WTC11 (cell line): ENCODE data around the gene CFAP20DC. TPM values are rescaled to one million over a fixed set of nuclear protein-coding genes. Genes with fewer than 3 reads are reported as not detected.
A peak's percentile ranks its signal among the peaks of the same experiment; 100 is the strongest.

Experiments used
- ATAC-seq: fragments of 200-7000 bp; cut with Tn5 transposase; 2 replicates; pipeline ENCODE4 v1.10.0; 2021; ENCODE audit warnings: mild to moderate bottlenecking, moderate library complexity
- CTCF ChIA-PET: fragments of 300-600 bp; sonication (Branson Sonifier 250); formaldehyde crosslinking; loops from one replicate; lab custom pipeline; 2021; ENCODE audit warnings: antibody characterized with exemption; lab: Charles Lee
- POLR2A ChIA-PET: fragments of 350-600 bp; sonication (Branson Sonifier 250); formaldehyde crosslinking; loops from one replicate; lab custom pipeline; 2021; ENCODE audit warnings: antibody characterized with exemption; lab: Charles Lee
- DNase-seq: peaks from one replicate; pipeline ENCODE4 v3.0.0; 2021; ENCODE audit warnings: low spot score
- H3K27ac Mint-ChIP-seq: 2 replicates; pipeline ENCODE4 v1.8.0; 2021; ENCODE audit warnings: mixed read lengths
- H3K27me3 Mint-ChIP-seq: 2 replicates; pipeline ENCODE4 v1.8.0; 2021; ENCODE audit warnings: low read depth, mild to moderate bottlenecking, moderate library complexity, mixed read lengths
- H3K36me3 Mint-ChIP-seq: 2 replicates; pipeline ENCODE4 v1.8.0; 2021; ENCODE audit warnings: mixed read lengths
- H3K4me1 Mint-ChIP-seq: 2 replicates; pipeline ENCODE4 v1.8.0; 2022; ENCODE audit warnings: mixed read lengths
- H3K4me3 Mint-ChIP-seq: 2 replicates; pipeline ENCODE4 v1.8.0; 2021; ENCODE audit warnings: mild to moderate bottlenecking, moderate library complexity, mixed read lengths
- H3K9me3 Mint-ChIP-seq: 2 replicates; pipeline ENCODE4 v1.8.0; 2021; ENCODE audit warnings: mixed read lengths
- ARID4B ChIP-seq: sonication (generic); formaldehyde crosslinking; IDR thresholded peaks from 2 replicates; pipeline ENCODE4 v1.8.0; 2023; ENCODE audit warnings: missing genetic modification reagents, mild to moderate bottlenecking, borderline replicate concordance
- ATF3 ChIP-seq: sonication (generic); formaldehyde crosslinking; conservative IDR thresholded peaks from 2 replicates; pipeline ENCODE4 v1.8.1; 2022; ENCODE audit warnings: mild to moderate bottlenecking, missing genetic modification reagents
- E2F4 ChIP-seq: sonication (generic); formaldehyde crosslinking; IDR thresholded peaks from 2 replicates; pipeline ENCODE4 v1.8.1; 2022; ENCODE audit warnings: low read depth, mild to moderate bottlenecking, moderate library complexity, missing genetic modification reagents, borderline replicate concordance
- FOXP1 ChIP-seq: sonication (generic); formaldehyde crosslinking; IDR thresholded peaks from 2 replicates; pipeline ENCODE4 v1.8.0; 2022; ENCODE audit warnings: missing genetic modification reagents, mild to moderate bottlenecking, moderate library complexity, borderline replicate concordance
- FOXP4 ChIP-seq: sonication (generic); formaldehyde crosslinking; IDR thresholded peaks from 2 replicates; pipeline ENCODE4 v1.8.0; 2022; ENCODE audit warnings: mild to moderate bottlenecking, missing genetic modification reagents
- JAZF1 ChIP-seq: fragments of 250-450 bp; sonication (Bioruptor Pico); IDR thresholded peaks from 2 replicates; pipeline ENCODE4 v1.9.0; 2021; ENCODE audit warnings: moderate library complexity, mild to moderate bottlenecking, inconsistent platforms
- KAT7 ChIP-seq: sonication (generic); formaldehyde crosslinking; IDR thresholded peaks from 2 replicates; pipeline ENCODE4 v1.8.1; 2023; ENCODE audit warnings: missing genetic modification reagents, mild to moderate bottlenecking, borderline replicate concordance
- MXD4 ChIP-seq: fragments of 250-450 bp; sonication (Bioruptor Pico); IDR thresholded peaks from 2 replicates; pipeline ENCODE4 v1.8.0; 2021; ENCODE audit warnings: mild to moderate bottlenecking, moderate library complexity, borderline replicate concordance
- NFATC4 ChIP-seq: fragments of 250-450 bp; sonication (Bioruptor Pico); IDR thresholded peaks from 2 replicates; pipeline ENCODE4 v1.9.0; 2021; ENCODE audit warnings: mild to moderate bottlenecking
- NFE2L1 ChIP-seq: sonication (generic); formaldehyde crosslinking; IDR thresholded peaks from 2 replicates; pipeline ENCODE4 v1.8.1; 2023; ENCODE audit warnings: missing genetic modification reagents
- PRRX2 ChIP-seq: fragments of 250-450 bp; sonication (Bioruptor Pico); IDR thresholded peaks from 2 replicates; pipeline ENCODE4 v1.8.0; 2021; ENCODE audit warnings: mild to moderate bottlenecking
- TP53 ChIP-seq: sonication (generic); formaldehyde crosslinking; IDR thresholded peaks from 2 replicates; pipeline ENCODE4 v1.8.1; 2023; ENCODE audit warnings: mild to moderate bottlenecking, missing genetic modification reagents
- ZNF138 ChIP-seq: sonication (generic); formaldehyde crosslinking; conservative IDR thresholded peaks from 2 replicates; pipeline ENCODE4 v1.8.1; 2022; ENCODE audit warnings: mild to moderate bottlenecking, moderate library complexity, missing genetic modification reagents
- ZNF423 ChIP-seq: fragments of 250-450 bp; sonication (Bioruptor Pico); IDR thresholded peaks from 2 replicates; pipeline ENCODE4 v2.1.2; 2022; ENCODE audit warnings: mild to moderate bottlenecking, moderate library complexity
- total RNA-seq: library from RNA; stranded (reverse); gene quantifications from 3 replicates; pipeline ENCODE4 v1.2.3, GENCODE V29; 2021
- TF ChIP-seq, protein P1 (sequence below): sonication (generic); formaldehyde crosslinking; IDR thresholded peaks from 2 replicates; pipeline ENCODE4 v1.8.0; 2023; ENCODE audit warnings: missing genetic modification reagents
- TF ChIP-seq, protein P2 (sequence below): sonication (generic); formaldehyde crosslinking; IDR thresholded peaks from 2 replicates; pipeline ENCODE4 v1.8.1; 2022; ENCODE audit warnings: mild to moderate bottlenecking, missing genetic modification reagents, moderate library complexity, borderline replicate concordance
- TF ChIP-seq, protein P3 (sequence below): fragments of 250-450 bp; sonication (Bioruptor Pico); IDR thresholded peaks from 2 replicates; pipeline ENCODE4 v1.9.0; 2021; ENCODE audit warnings: mild to moderate bottlenecking, borderline replicate concordance

Gene CFAP20DC
- total RNA-seq, 1 experiment from 2014 or later, result 4.9 TPM

DNA sequence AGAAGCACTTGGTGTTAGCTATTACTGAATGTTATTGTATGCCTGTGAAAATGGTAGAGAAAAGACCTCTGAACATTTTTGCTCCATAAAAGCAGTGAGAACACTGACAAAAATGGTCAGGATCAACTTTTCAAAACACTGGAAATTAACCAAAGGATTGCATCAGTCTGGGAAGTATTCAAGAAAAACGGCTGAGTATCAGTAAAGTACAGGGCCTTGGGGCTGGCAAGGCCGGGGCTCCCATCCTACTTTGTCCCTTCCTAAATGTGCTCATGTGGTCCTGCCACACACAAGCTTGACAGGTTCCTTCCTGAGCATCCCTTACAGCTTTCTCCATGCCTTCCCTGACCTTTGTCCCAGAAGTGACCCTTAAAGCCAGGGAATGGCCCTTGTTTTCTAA lies 84.0 kb downstream of the CFAP20DC start:
- Mint-ChIP-seq H3K4me3 (no peak overlapping the region), H3K9me3 (peaks cover 9% of the 10 kb centered on the region; the same call in 1 of the 2 replicates), H3K27me3 (no peaks in the 10 kb centered on the region), H3K36me3 (no peaks in the 10 kb centered on the region), H3K4me1 (0 out of 2 replicates have a peak, but pooled peaks cover 3% of the 10 kb centered on the region), H3K27ac (no peak overlapping the region)
- ChIA-PET CTCF (no interaction called here), POLR2A (no interaction called here)
- no peak for DNase-seq
- no peak for ATAC-seq
- no peak for TF ChIP-seq NFATC4 (CRISPR knock-in tag)
- TF ChIP-seq KAT7 (CRISPR knock-in tag), result no peak
- TF ChIP-seq, protein P1, sequence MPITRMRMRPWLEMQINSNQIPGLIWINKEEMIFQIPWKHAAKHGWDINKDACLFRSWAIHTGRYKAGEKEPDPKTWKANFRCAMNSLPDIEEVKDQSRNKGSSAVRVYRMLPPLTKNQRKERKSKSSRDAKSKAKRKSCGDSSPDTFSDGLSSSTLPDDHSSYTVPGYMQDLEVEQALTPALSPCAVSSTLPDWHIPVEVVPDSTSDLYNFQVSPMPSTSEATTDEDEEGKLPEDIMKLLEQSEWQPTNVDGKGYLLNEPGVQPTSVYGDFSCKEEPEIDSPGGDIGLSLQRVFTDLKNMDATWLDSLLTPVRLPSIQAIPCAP, result no peak
- TF ChIP-seq PRRX2 (CRISPR knock-in tag), result no peak

DNA sequence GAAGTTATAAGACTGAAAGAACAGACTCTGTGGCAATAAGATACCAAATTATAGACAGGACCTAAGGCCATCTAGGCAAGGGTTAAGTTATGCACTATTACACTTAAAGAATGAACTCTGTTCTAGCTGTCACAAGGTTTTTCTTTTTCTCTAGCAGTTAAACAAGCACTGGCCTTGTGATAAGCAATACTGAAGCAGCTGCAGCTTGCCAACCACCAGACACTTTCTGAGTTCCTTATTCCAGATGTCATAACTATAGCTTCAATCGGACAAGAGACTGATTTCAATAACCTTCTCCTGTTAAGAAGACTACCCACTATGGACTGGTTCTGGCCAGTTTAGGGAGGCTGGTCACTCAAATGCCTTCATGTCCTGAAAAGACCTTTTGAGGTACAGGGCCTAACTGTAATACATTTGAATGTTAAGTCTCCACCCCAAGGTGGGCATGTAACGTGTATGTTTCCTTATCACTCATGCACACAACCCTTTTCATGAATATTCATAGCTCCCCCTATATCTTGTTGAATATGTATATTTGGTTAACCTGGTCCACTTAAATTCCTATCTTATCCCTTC lies 85.8 kb downstream of the CFAP20DC start:
- Mint-ChIP-seq H3K4me1 (0 out of 2 replicates have a peak, but pooled peaks cover 3% of the 10 kb centered on the region), H3K27me3 (no peaks in the 10 kb centered on the region), H3K9me3 (peaks cover 11% of the 10 kb centered on the region; the same call in 1 of the 2 replicates), H3K27ac (no peak overlapping the region), H3K36me3 (no peaks in the 10 kb centered on the region), H3K4me3 (no peak overlapping the region)
- TF ChIP-seq E2F4 (CRISPR knock-in tag), result no peak
- no peak for TF ChIP-seq FOXP1 (CRISPR knock-in tag)
- POLR2A ChIA-PET, result no interaction called here
- ATAC-seq (no peak), DNase-seq (no peak)
- CTCF ChIA-PET, result no interaction called here

DNA sequence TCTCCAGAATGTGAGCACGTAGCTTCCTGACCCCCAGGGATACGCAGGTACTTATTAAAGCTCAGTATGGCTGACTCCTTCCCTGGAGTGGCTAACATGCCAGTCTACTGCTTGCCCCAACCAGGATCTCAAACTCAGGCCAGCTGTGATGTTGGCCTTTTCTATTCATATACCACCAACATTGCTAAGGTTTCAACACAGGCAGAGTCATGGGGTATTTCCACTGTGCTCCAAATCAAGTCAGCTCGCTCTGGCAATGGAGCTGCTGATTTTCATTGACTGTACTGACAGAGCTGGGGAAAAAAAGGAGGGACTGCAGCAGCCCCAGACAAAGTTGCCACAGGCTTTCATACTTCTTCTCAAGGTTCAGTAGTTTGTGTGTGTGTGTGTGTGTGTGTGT lies 87.0 kb downstream of the CFAP20DC start:
- Mint-ChIP-seq H3K27me3 (no peaks in the 10 kb centered on the region), H3K27ac (peak overlapping the region; percentile 30; the same call in 1 of the 2 replicates), H3K4me1 (0 out of 2 replicates have a peak, but pooled peaks cover 3% of the 10 kb centered on the region), H3K9me3 (peaks cover 6% of the 10 kb centered on the region; the same call in 1 of the 2 replicates), H3K4me3 (no peak overlapping the region), H3K36me3 (no peaks in the 10 kb centered on the region)
- ChIA-PET POLR2A (no interaction called here), CTCF (interaction anchor here (0.8 to 1.0 kb wide), 3 partner anchors 15 to 322 kb away, joined by 3 to 7 read pairs (median 3); no protein-coding TSS in a partner anchor)
- no peak for ATAC-seq
- DNase-seq, result no peak
- TF ChIP-seq NFE2L1 (CRISPR knock-in tag) (no peak), FOXP4 (CRISPR knock-in tag) (no peak), NFATC4 (CRISPR knock-in tag) (no peak), MXD4 (CRISPR knock-in tag) (no peak), ATF3 (CRISPR knock-in tag) (no peak), JAZF1 (no peak), ARID4B (no peak), ZNF138 (CRISPR knock-in tag) (no peak), TP53 (no peak), ZNF423 (CRISPR knock-in tag) (no peak)
- TF ChIP-seq, protein P2, sequence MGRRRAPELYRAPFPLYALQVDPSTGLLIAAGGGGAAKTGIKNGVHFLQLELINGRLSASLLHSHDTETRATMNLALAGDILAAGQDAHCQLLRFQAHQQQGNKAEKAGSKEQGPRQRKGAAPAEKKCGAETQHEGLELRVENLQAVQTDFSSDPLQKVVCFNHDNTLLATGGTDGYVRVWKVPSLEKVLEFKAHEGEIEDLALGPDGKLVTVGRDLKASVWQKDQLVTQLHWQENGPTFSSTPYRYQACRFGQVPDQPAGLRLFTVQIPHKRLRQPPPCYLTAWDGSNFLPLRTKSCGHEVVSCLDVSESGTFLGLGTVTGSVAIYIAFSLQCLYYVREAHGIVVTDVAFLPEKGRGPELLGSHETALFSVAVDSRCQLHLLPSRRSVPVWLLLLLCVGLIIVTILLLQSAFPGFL, result no peak
- TF ChIP-seq, protein P3, sequence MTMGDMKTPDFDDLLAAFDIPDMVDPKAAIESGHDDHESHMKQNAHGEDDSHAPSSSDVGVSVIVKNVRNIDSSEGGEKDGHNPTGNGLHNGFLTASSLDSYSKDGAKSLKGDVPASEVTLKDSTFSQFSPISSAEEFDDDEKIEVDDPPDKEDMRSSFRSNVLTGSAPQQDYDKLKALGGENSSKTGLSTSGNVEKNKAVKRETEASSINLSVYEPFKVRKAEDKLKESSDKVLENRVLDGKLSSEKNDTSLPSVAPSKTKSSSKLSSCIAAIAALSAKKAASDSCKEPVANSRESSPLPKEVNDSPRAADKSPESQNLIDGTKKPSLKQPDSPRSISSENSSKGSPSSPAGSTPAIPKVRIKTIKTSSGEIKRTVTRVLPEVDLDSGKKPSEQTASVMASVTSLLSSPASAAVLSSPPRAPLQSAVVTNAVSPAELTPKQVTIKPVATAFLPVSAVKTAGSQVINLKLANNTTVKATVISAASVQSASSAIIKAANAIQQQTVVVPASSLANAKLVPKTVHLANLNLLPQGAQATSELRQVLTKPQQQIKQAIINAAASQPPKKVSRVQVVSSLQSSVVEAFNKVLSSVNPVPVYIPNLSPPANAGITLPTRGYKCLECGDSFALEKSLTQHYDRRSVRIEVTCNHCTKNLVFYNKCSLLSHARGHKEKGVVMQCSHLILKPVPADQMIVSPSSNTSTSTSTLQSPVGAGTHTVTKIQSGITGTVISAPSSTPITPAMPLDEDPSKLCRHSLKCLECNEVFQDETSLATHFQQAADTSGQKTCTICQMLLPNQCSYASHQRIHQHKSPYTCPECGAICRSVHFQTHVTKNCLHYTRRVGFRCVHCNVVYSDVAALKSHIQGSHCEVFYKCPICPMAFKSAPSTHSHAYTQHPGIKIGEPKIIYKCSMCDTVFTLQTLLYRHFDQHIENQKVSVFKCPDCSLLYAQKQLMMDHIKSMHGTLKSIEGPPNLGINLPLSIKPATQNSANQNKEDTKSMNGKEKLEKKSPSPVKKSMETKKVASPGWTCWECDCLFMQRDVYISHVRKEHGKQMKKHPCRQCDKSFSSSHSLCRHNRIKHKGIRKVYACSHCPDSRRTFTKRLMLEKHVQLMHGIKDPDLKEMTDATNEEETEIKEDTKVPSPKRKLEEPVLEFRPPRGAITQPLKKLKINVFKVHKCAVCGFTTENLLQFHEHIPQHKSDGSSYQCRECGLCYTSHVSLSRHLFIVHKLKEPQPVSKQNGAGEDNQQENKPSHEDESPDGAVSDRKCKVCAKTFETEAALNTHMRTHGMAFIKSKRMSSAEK (CRISPR knock-in tag), result no peak
